ENCODE results near the gene SEMA3C.

The SEMA3C gene

DNA sequence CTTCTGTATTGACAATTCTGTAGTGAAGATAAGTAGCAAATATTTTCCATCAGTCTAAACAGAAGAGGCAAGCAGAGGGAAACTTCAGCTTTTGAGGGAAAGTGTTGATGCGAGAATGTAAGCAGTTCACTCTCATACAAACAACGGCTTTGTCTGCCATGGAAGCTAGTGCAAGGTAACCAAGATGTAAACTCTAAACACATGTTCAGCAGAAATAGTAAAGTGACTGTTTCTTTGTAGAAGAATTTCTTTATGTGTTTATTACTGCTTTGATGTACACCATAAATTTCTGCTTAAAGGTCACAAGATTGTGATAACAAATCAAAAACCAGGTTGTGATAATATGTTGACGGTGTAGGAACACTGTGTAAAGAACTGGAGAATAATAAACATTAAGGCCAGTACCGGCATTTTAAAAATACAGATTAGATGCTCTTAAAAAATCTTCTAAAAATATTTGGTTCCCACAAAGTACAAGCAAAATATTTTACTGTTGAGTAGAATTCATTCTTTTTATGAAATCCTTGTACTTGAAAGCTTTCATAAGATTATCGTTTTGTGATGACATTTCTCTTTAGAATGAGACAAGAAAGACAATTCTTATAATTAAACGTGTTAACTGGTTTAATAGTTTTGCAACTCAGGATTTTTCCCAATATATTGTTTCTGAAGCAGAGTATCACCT lies 34.2 kb downstream of the SEMA3C start:
- Histone ChIP-seq H3K4me3 (ENCODE audit: severe bottlenecking) (no peak overlapping the region), H3K4me1 (ENCODE audit: insufficient read depth, poor library complexity, severe bottlenecking) (peaks cover 42% of the 10 kb centered on the region), H3K27me3 (ENCODE audit: insufficient read depth, poor library complexity, severe bottlenecking) (no peaks in the 10 kb centered on the region), H3K9me3 (ENCODE audit: severe bottlenecking) (no peaks in the 10 kb centered on the region), H3K27ac (ENCODE audit: poor library complexity, severe bottlenecking) (peak overlapping the region; percentile 98), H3K36me3 (ENCODE audit: low read depth) (peaks cover 35% of the 10 kb centered on the region)
- ATAC-seq (ENCODE audit: low read depth) = no peak
- TF ChIP-seq, protein P1, sequence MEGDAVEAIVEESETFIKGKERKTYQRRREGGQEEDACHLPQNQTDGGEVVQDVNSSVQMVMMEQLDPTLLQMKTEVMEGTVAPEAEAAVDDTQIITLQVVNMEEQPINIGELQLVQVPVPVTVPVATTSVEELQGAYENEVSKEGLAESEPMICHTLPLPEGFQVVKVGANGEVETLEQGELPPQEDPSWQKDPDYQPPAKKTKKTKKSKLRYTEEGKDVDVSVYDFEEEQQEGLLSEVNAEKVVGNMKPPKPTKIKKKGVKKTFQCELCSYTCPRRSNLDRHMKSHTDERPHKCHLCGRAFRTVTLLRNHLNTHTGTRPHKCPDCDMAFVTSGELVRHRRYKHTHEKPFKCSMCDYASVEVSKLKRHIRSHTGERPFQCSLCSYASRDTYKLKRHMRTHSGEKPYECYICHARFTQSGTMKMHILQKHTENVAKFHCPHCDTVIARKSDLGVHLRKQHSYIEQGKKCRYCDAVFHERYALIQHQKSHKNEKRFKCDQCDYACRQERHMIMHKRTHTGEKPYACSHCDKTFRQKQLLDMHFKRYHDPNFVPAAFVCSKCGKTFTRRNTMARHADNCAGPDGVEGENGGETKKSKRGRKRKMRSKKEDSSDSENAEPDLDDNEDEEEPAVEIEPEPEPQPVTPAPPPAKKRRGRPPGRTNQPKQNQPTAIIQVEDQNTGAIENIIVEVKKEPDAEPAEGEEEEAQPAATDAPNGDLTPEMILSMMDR (IDR thresholded peaks at IDR 0.05; ENCODE audit: poor library complexity, severe bottlenecking) = no peak
- no peak for DNase-seq (ENCODE audit: low spot score)

DNA sequence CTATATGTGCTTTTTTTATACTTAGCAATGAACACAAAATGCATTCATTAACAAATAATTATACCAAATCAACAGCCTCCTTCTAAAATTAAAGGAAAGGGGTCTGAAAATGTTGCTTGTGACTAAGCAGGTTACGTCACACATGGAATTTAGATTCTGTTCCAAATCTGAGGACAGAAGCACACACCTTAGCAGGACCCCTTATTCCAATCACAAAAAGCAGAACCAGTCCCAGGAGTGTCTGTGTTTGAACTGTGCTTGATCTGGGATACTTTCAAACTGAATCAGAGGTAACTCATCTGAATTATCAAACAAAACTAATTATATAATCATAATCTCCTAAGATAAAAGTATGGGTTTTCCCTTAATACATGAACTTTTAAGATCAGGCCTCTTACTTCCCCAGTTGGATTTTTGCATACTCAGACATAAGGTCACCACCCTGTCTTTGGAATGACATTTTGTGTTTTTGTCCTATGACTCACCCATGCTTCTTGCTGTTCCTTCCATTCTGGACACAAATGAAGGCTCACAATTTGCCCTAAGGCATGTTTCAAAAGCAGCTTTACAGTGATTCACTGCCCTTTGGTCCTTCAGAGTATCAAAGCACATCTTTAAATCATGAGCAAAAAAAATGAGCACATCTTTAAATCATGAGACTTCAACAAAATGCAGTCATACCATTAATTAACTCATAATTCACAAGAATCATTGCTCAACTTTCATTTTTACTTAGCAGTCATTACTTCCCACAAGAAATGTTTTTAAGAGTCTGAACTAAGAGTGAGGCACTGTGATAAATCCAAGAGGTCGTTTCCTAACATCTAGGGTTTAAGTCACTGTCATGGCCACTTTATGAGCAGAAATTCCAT lies 35.5 kb downstream of the SEMA3C start:
- peaks cover 26% of the 10 kb centered on the region for H3K36me3 ChIP-seq (ENCODE audit: low read depth)
- H3K4me1 ChIP-seq (ENCODE audit: insufficient read depth, poor library complexity, severe bottlenecking) = peaks cover 42% of the 10 kb centered on the region
- H3K9me3 ChIP-seq (ENCODE audit: severe bottlenecking) = no peaks in the 10 kb centered on the region
- ATAC-seq (ENCODE audit: low read depth) (peak; percentile 92), DNase-seq (ENCODE audit: low spot score) (peak; percentile 64)
- peak overlapping the region; percentile 98 for H3K27ac ChIP-seq (ENCODE audit: poor library complexity, severe bottlenecking)
- H3K27me3 ChIP-seq (ENCODE audit: insufficient read depth, poor library complexity, severe bottlenecking) = no peaks in the 10 kb centered on the region
- no peak overlapping the region for H3K4me3 ChIP-seq (ENCODE audit: severe bottlenecking)
- TF ChIP-seq, protein P1 (IDR thresholded peaks at IDR 0.05; ENCODE audit: poor library complexity, severe bottlenecking) = no peak

DNA sequence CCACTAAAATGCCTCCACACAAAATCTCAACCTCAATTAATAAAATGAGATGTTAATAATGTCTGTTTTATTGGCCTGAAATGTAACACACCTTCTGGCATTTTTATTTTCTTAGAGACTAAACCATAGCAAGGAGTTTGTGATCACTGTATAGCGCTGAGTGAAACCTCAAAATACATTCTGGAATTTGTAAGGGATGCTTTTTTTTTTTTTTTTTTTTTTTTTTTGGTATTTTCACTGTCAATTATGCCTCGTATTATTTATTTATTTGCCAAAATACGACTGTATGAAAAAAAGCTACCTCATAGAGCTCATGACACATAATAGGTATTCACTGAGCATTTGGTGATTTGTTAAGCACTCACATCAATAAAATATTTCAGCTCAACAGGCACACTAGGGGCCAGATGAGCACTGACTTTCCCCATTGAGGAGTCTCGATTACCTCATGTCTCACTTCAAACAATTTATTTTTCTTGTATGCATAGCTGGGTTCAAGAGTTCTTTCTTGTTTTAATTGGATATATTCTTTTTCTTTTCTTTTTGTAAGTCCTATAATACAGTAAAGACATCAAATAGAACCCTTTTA lies 36.5 kb downstream of the SEMA3C start:
- ATAC-seq (ENCODE audit: low read depth) (no peak), DNase-seq (ENCODE audit: low spot score) (no peak)
- Histone ChIP-seq H3K4me3 (ENCODE audit: severe bottlenecking) (no peak overlapping the region), H3K27ac (ENCODE audit: poor library complexity, severe bottlenecking) (peak overlapping the region; percentile 98), H3K9me3 (ENCODE audit: severe bottlenecking) (no peaks in the 10 kb centered on the region), H3K4me1 (ENCODE audit: insufficient read depth, poor library complexity, severe bottlenecking) (peaks cover 53% of the 10 kb centered on the region), H3K36me3 (ENCODE audit: low read depth) (peaks cover 19% of the 10 kb centered on the region), H3K27me3 (ENCODE audit: insufficient read depth, poor library complexity, severe bottlenecking) (no peaks in the 10 kb centered on the region)
- TF ChIP-seq, protein P1 (IDR thresholded peaks at IDR 0.05; ENCODE audit: poor library complexity, severe bottlenecking) = no peak

DNA sequence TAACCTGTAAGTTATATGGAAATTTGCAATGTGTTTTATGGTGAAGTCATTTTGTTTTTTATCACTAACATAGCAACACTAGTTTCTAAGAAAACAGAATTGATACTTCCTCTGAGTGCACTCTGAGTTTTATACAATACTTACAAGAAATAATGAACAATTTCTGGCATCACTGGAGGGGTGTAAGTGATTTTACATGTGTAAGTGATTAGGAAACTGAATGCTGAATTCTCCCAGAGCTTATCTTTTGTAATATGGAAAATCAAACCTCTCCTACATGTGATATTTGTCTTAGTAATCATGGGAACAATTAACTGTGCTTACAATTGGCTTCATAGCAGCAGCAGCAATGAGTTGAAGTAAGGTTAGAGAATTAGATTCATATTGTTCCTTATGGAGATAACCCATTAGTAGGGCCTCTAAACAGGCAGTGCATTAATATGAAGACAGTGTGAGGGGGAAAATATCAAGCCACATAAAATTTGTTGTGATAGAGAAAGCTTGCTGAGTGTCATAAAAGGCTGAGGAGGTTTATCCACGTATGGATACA lies 37.4 kb downstream of the SEMA3C start:
- Histone ChIP-seq H3K4me1 (ENCODE audit: insufficient read depth, poor library complexity, severe bottlenecking) (peaks cover 59% of the 10 kb centered on the region), H3K4me3 (ENCODE audit: severe bottlenecking) (no peak overlapping the region), H3K36me3 (ENCODE audit: low read depth) (peaks cover 20% of the 10 kb centered on the region), H3K9me3 (ENCODE audit: severe bottlenecking) (no peaks in the 10 kb centered on the region), H3K27ac (ENCODE audit: poor library complexity, severe bottlenecking) (peak overlapping the region; percentile 98), H3K27me3 (ENCODE audit: insufficient read depth, poor library complexity, severe bottlenecking) (no peaks in the 10 kb centered on the region)
- TF ChIP-seq, protein P1 (IDR thresholded peaks at IDR 0.05; ENCODE audit: poor library complexity, severe bottlenecking) = no peak
- DNase-seq (ENCODE audit: low spot score) (no peak), ATAC-seq (ENCODE audit: low read depth) (no peak)
